ENCODE data around the gene SORBS1.

GRCh38 chr10:95328013-95328412 is 233.2 kb downstream of the SORBS1 start:
- no peak for TF ChIP-seq CTCF (IDR thresholded peaks at IDR 0.05)
- TF ChIP-seq POLR2A (IDR thresholded peaks at IDR 0.05): no peak
- TF ChIP-seq POLR2AphosphoS5 (IDR thresholded peaks at IDR 0.05; ENCODE audit: insufficient read depth in 1 of 2, low read depth in 1 of 2): no peak
